GM19395 (cell line): ENCODE data around the gene TAF7.
A peak's percentile ranks its signal among the peaks of the same experiment; 100 is the strongest.
"Not testable (repeated sequence)": the region's sequence is repeated elsewhere in the genome, so short reads cannot be mapped to it uniquely, and the experiment has no call there.

Source experiments
- ATAC-seq: cut with Tn5 transposase; IDR thresholded peaks from one replicate; pipeline ENCODE4 v1.9.1; 2021; ENCODE audit warnings: mild to moderate bottlenecking, moderate library complexity; ENCODE audit not compliant: unreplicated experiment

TAF7 gene

GRCh38 chr5:141340781-141341354 is 20.3 kb upstream of the TAF7 start:
- ATAC-seq, result not testable (repeated sequence)

DNA sequence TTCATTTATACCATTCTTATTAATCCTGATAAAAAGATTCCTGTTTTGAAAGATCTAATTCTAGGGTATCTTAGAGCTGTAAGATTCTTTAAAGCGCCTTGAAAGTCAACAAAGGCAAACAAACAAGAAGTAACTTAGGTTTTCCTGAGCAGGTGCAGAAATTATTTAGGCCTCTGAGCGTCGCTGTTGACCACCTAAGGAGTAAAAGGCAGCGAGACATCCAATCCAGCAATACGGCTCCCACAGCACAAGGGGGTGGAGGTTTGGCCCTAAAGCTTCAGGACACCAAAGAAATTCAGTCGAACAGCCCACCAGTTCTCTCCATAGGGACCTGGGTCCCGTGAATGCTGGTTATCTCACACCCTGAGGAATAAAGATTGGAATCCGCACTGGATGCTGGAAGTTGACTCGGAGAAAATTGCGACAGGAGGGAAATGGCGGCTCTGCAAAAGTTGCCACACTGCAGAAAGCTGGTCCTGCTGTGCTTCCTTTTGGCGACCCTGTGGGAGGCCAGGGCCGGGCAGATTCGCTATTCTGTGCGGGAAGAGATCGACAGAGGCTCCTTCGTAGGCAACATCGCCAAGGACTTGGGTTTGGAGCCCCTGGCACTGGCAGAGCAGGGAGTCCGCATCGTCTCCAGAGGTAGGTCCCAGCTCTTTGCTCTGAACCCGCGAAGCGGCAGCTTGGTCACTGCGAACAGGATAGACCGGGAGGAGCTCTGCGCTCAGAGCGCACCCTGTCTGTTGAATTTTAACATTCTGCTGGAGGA is 18.1 kb upstream of the TAF7 start, which contains the start of gene PCDHGA2:
Gene PCDHGA2, plus strand, starts transcription at position 223 of the 769 bp plus-strand sequence.
- ATAC-seq, result no peak

GRCh38 chr5:141332571-141332970 is 12.0 kb upstream of the TAF7 start:
- ATAC-seq, result not testable (repeated sequence)

GRCh38 chr5:141330299-141331080 is 9.9 kb upstream of the TAF7 start, which contains the start of gene PCDHGA1:
Gene PCDHGA1, plus strand, starts transcription at chr5:141330514.
- ATAC-seq, result no peak

GRCh38 chr5:141328231-141328630 is 7.6 kb upstream of the TAF7 start:
- ATAC-seq, result no peak

- peak; percentile 84 for ATAC-seq
These were observed 5.7 kb upstream of the TAF7 start for GRCh38 chr5:141326088-141326854.

DNA sequence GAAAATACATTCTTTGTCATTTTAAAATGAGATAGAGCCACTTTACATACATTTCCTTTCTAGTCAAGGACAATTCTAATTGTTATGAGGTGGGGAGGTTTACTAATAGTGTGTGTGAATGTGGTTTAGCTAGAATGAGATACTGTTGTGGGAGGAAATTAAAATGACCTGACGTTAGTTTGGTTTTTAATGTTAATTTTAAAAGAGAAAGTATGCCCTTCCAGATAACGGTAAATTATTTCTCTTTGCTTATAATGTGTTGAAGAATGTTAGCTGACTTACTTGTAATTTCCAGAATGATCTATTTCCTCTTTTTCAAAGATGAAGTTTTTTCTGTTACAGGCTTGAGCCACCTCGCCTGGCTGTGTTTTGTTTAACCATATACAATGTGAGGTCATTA is 1.7 kb upstream of the TAF7 start:
- no peak for ATAC-seq

DNA sequence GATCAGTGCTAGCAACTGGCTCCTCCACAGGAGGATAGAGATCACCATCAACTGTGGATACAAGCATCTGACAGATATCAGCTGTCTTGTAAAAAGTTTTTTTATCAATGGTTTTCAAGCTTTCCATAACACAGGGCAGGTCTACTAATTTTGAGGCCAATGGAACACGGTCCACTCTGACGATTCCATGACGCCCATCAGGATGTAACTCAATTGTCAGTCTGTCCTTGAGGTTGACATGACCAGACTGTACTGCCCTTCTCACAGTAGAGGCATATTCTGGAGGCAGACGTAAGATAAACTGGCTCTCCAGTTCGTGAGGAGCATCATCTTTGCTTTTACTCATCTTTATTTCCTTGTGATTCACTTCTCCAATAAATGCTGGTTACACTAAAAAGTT is 885 bp downstream of the TAF7 start:
- no peak for ATAC-seq

- ATAC-seq, result no peak
These were observed 1.4 kb downstream of the TAF7 start for GRCh38 chr5:141319202-141319601.

GRCh38 chr5:141316963-141317362 is 3.6 kb downstream of the TAF7 start:
- ATAC-seq, result not testable (repeated sequence)

- ATAC-seq, result no peak
These were observed 6.9 kb downstream of the TAF7 start for GRCh38 chr5:141313711-141314110.

DNA sequence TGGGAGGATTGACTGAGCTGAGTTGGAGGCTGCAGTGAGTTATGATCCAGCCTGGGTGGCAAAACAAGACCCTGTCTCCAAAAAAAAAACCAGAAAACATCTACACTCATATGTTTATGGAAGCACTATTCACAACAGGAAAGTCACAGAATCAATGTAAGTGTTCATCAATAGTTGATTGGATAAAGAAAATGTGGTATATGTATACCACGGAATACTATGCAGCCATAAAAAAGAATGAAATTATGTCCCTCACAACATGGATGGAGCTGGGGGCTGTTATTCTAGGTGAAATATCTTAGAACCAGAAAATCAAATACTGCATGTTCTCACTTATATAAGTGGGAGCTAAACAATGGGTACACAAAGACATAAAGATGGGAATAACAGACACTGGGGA is 14.0 kb downstream of the TAF7 start:
- ATAC-seq, result no peak

DNA sequence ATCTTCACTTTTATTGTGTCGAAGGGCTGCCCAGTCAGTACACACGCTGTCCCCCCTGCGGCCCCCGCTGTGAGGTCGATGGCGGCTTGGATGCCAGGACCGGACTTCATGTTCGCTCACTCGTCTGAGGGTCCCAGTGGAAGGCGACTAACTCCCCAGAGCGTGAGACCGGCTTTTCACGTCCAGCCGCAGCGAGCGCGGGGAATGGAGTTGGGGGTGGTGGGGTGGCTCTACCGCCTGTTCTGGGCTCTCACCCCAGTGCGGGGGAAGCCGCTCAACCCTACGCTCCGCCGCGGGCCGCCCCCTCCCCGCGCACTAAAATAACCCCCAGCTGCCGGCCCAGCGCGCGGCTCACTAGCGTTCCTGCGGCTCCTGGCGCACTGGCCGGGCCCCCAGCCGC is 16.8 kb downstream of the TAF7 start, which contains the start of gene SLC25A2:
Gene SLC25A2, minus strand, starts transcription at position 294 of the 400 bp plus-strand sequence. Its CDS starts 184 bp downstream, at position 110.
- ATAC-seq, result no peak

DNA sequence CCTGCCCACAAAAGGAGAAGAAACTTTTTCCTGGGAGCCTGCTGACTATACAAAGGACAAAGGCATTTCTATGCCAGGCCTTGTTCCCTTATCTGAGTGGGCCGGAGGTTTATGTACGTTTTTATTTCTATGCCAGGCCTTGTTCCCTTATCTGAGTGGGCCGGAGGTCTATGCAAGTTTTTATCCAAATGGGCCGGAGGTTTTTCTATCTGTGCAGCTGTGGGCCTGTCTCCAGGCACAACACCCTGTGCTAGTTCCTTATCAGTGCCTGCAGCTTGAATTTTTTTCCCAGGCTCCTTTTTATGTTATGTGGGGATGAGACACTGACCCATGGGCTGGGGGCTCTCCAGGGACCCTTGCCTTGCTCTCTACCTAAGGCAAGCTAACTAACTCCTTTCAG is 22.2 kb downstream of the TAF7 start:
- no peak for ATAC-seq

GRCh38 chr5:141272906-141273305 is 47.7 kb downstream of the TAF7 start:
- no peak for ATAC-seq

DNA sequence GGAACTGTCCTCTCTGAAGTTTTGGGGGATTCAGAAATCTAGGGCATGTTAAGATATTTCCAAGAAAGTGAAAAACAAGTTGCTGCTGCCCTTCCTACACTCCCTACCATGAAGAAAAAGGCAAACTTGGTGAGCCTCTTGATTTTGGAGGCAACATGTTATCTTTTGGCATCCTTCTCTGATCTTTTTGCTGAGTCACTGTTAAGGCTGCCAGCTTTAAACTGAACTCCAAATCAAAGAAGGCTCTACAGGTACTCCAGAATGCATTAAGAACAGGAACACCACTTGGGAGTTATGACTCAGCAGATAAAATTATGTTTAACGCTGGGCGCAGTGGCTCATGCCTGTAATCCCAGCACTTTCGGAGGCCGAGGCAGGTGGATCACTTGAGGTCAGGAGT is 51.4 kb downstream of the TAF7 start:
- no peak for ATAC-seq
